Measurements from ENCODE around the gene RTN4R. TPM values are rescaled to one million over a fixed set of nuclear protein-coding genes. Genes with fewer than 3 reads are reported as not detected.

The RTN4R gene
- total RNA-seq, 4 donors from 2014 or later: 5.0 to 12.9 TPM; not detected in 2

GRCh38 chr22:20227363-20227762 is 40.8 kb downstream of the RTN4R start:
- no peak for DNase-seq
- Histone ChIP-seq H3K9me3 (no peaks in the 10 kb centered on the region), H3K27ac (no peak overlapping the region), H3K36me3 (no peaks in the 10 kb centered on the region), H3K4me1 (peaks cover 0 to 6% of the 10 kb centered on the region in 2 donors), H3K27me3 (no peaks in the 10 kb centered on the region), H3K4me3 (no peak overlapping the region)
- intact Hi-C loops (cut with DNase I; ENCODE audit: low total_unique reads): no loop called here
- TF ChIP-seq POLR2A (IDR thresholded peaks at IDR 0.05) (no peak), CTCF (IDR thresholded peaks at IDR 0.05) (no peak)

- H3K4me1 ChIP-seq: peaks cover 0 to 6% of the 10 kb centered on the region in 2 donors
These were observed 41.3 kb downstream of the RTN4R start for GRCh38 chr22:20226760-20227350.

GRCh38 chr22:20226077-20226716 is 41.9 kb downstream of the RTN4R start:
- no peaks in the 10 kb centered on the region for H3K9me3 ChIP-seq
- no peak overlapping the region for H3K27ac ChIP-seq
- H3K36me3 ChIP-seq: no peaks in the 10 kb centered on the region
- peaks cover 0 to 6% of the 10 kb centered on the region in 2 donors for H3K4me1 ChIP-seq
- no peaks in the 10 kb centered on the region for H3K27me3 ChIP-seq
- intact Hi-C loops (cut with DNase I; ENCODE audit: low total_unique reads): no loop called here
- DNase-seq: no peak
- TF ChIP-seq CTCF (IDR thresholded peaks at IDR 0.05) (no peak), POLR2A (IDR thresholded peaks at IDR 0.05) (no peak)
- H3K4me3 ChIP-seq: no peak overlapping the region

More at GRCh38 chr22:20226760-20227350, 41.3 kb downstream of the RTN4R start:
- no peak for DNase-seq
- H3K9me3 ChIP-seq: no peaks in the 10 kb centered on the region
- H3K4me3 ChIP-seq: no peak overlapping the region
- intact Hi-C loops (cut with DNase I; ENCODE audit: low total_unique reads): no loop called here
- H3K27me3 ChIP-seq: no peaks in the 10 kb centered on the region
- no peaks in the 10 kb centered on the region for H3K36me3 ChIP-seq
- H3K27ac ChIP-seq: no peak overlapping the region
- TF ChIP-seq POLR2A (IDR thresholded peaks at IDR 0.05): no peak
- no peak for TF ChIP-seq CTCF (IDR thresholded peaks at IDR 0.05)

GRCh38 chr22:20225693-20225966 is 42.5 kb downstream of the RTN4R start:
- intact Hi-C loops (cut with DNase I; ENCODE audit: low total_unique reads): no loop called here

More at GRCh38 chr22:20225693-20225966, 42.5 kb downstream of the RTN4R start:
- Histone ChIP-seq H3K9me3 (no peaks in the 10 kb centered on the region), H3K4me3 (no peak overlapping the region), H3K36me3 (no peaks in the 10 kb centered on the region), H3K27ac (no peak overlapping the region), H3K27me3 (no peaks in the 10 kb centered on the region), H3K4me1 (peaks cover 0 to 6% of the 10 kb centered on the region in 2 donors)
- TF ChIP-seq CTCF (IDR thresholded peaks at IDR 0.05) (no peak), POLR2A (IDR thresholded peaks at IDR 0.05) (no peak)
- DNase-seq: no peak

All from uterus (tissue), 4 donors.